DMS153 treated with DMSO at 0.1 percent for 48 hours (cell line): ENCODE data around the gene WWOX.
A peak's percentile ranks its signal among the peaks of the same experiment; 100 is the strongest.

Experiments
- DNase-seq: peaks from one replicate; lab custom pipeline; 2025; ENCODE audit not compliant: unreplicated experiment; lab: John Stamatoyannopoulos, UW

The WWOX gene

GRCh38 chr16:78694414-78694813 lies 595.0 kb downstream of the WWOX start:
- no peak for DNase-seq

GRCh38 chr16:78695391-78695790 lies 595.9 kb downstream of the WWOX start:
- DNase-seq, result no peak

GRCh38 chr16:78696797-78697196 lies 597.3 kb downstream of the WWOX start:
- no peak for DNase-seq

- DNase-seq, result no peak
Measured at GRCh38 chr16:78697426-78697825, 598.0 kb downstream of the WWOX start.

GRCh38 chr16:78703936-78704335 lies 604.5 kb downstream of the WWOX start:
- DNase-seq, result no peak

- DNase-seq, result no peak
Measured at GRCh38 chr16:78704416-78704815, 605.0 kb downstream of the WWOX start.

- peak; percentile 26 for DNase-seq
Measured at GRCh38 chr16:78705694-78706093, 606.2 kb downstream of the WWOX start.

- no peak for DNase-seq
Measured at GRCh38 chr16:78706637-78707036, 607.2 kb downstream of the WWOX start.

GRCh38 chr16:78709137-78709884 lies 609.9 kb downstream of the WWOX start:
- DNase-seq, result no peak

- no peak for DNase-seq
Measured at GRCh38 chr16:78715106-78715505, 615.7 kb downstream of the WWOX start.

GRCh38 chr16:78715673-78716072 lies 616.2 kb downstream of the WWOX start:
- no peak for DNase-seq

GRCh38 chr16:78718141-78718540 lies 618.7 kb downstream of the WWOX start:
- DNase-seq, result no peak

GRCh38 chr16:78720416-78720815 lies 621.0 kb downstream of the WWOX start:
- DNase-seq, result no peak

GRCh38 chr16:78727536-78727935 lies 628.1 kb downstream of the WWOX start:
- DNase-seq, result no peak

GRCh38 chr16:78729687-78730086 lies 630.2 kb downstream of the WWOX start:
- DNase-seq, result no peak

- no peak for DNase-seq
Measured at GRCh38 chr16:78731785-78732184, 632.3 kb downstream of the WWOX start.

- DNase-seq, result no peak
Measured at GRCh38 chr16:78732696-78733095, 633.2 kb downstream of the WWOX start.

- no peak for DNase-seq
Measured at GRCh38 chr16:78735337-78735736, 635.9 kb downstream of the WWOX start.

GRCh38 chr16:78737630-78738029 lies 638.2 kb downstream of the WWOX start:
- DNase-seq, result no peak

- no peak for DNase-seq
Measured at GRCh38 chr16:78738557-78738956, 639.1 kb downstream of the WWOX start.

- no peak for DNase-seq
Measured at GRCh38 chr16:78740269-78740668, 640.8 kb downstream of the WWOX start.

- DNase-seq, result no peak
Measured at GRCh38 chr16:78742501-78743283, 643.2 kb downstream of the WWOX start.
